ENCODE measurements around the gene TGM5. TPM values are rescaled to one million over a fixed set of nuclear protein-coding genes. Genes with fewer than 3 reads are reported as not detected.
"Not testable (repeated sequence)": the region's sequence is repeated elsewhere in the genome, so short reads cannot be mapped to it uniquely, and the experiment has no call there.

The TGM5 gene
- total and polyA plus RNA-seq, 12 donors, result 0.13 to 0.14 (median 0.14) TPM; not detected in 9

DNA sequence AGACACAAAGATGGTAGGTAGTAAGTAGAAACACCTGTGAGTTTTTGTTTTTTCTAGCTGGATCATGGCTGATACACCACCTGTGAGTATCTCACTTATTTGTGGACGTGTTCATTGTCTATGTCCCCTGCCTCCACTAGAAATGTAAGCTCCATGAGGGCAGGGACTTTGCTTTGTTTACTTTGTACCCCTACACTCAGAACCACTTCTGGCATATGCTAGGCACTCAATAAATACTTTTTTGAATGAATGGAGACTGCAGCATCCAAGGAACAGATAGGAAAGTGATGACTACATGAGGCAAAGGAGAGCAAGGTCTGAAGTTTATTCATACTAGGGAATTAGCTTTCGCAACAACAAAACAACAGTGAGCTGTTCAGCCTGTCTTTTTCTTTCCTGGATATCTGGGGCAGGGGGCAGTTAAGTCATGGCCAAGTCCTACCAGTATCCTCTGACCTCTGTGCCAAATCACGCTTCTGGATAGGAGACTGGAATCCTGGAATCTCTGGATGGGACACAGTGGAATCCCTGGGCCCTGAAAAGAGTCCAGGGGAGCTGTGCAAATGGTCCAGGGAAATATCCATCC lies 34.3 kb downstream of the TGM5 start:
- no peak for TF ChIP-seq POLR2A (IDR thresholded peaks at IDR 0.05)
- Histone ChIP-seq H3K4me1 (replicated peaks in 1 of 2) (no peaks in the 10 kb centered on the region), H3K9me3 (replicated peaks in 1 of 3) (no peaks in the 10 kb centered on the region), H3K36me3 (replicated peaks in 1 of 2) (no peaks in the 10 kb centered on the region), H3K4me3 (no peak overlapping the region), H3K27ac (no peak overlapping the region), H3K27me3 (no peaks in the 10 kb centered on the region)
- DNase-seq, result no peak
- 70 to 83% (median 74%) methylated on average over 3 of the region's 3 CpGs for WGBS, 4 donors
- intact Hi-C loops (cut with DNase I), result no loop called here

GRCh38 chr15:43230640-43231115 lies 36.0 kb downstream of the TGM5 start:
- H3K27ac ChIP-seq, result peak overlapping the region in 1 of 5 donors; percentile 65
- no peaks in the 10 kb centered on the region for H3K36me3 ChIP-seq (replicated peaks in 1 of 2)
- WGBS, 4 donors, result 51 to 75% (median 62%) methylated on average over 2 of the region's 2 CpGs
- no peaks in the 10 kb centered on the region for H3K4me1 ChIP-seq (replicated peaks in 1 of 2)
- no peak overlapping the region for H3K4me3 ChIP-seq
- intact Hi-C loops (cut with DNase I), result no loop called here
- no peaks in the 10 kb centered on the region for H3K9me3 ChIP-seq (replicated peaks in 1 of 3)
- TF ChIP-seq POLR2A (IDR thresholded peaks at IDR 0.05), result no peak
- TF ChIP-seq CTCF (IDR thresholded peaks at IDR 0.05), result no peak
- no peaks in the 10 kb centered on the region for H3K27me3 ChIP-seq
- DNase-seq, result peak in 2 of 7 donors; percentile 5 to 56

DNA sequence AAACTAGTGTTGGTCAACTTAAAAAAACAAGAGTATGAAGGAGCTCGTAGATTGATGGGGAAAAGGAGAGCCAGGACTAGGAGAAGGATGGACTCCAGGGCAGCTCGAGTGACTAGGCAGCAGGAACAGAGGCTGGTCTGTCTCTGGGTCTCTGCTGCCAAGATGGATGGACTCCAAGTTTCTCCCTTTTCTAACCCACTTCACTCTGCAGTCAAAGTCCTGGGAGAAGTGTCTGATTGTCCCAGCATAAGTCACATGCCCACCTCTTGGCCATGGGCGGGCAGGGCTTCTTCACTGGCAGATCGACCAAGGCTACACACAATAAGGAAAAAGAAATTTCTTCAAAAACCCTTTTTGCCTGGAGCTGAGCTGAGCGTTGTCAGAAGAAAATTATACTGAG lies 36.8 kb downstream of the TGM5 start:
- no peaks in the 10 kb centered on the region for H3K27me3 ChIP-seq
- 75 to 85% (median 84%) methylated on average over 5 of the region's 5 CpGs for WGBS, 4 donors
- DNase-seq, result no peak
- H3K4me3 ChIP-seq, result no peak overlapping the region
- TF ChIP-seq CTCF (IDR thresholded peaks at IDR 0.05) (no peak), POLR2A (IDR thresholded peaks at IDR 0.05) (no peak)
- H3K36me3 ChIP-seq (replicated peaks in 1 of 2), result no peaks in the 10 kb centered on the region
- peak overlapping the region in 1 of 5 donors; percentile 65 for H3K27ac ChIP-seq
- no peaks in the 10 kb centered on the region for H3K4me1 ChIP-seq (replicated peaks in 1 of 2)
- H3K9me3 ChIP-seq (replicated peaks in 1 of 3), result no peaks in the 10 kb centered on the region
- intact Hi-C loops (cut with DNase I), result loop anchor here in 1 of 2 donors (5.0 kb wide), 1 partner anchor 57 kb away; no protein-coding TSS in a partner anchor

- Histone ChIP-seq H3K27me3 (no peaks in the 10 kb centered on the region), H3K9me3 (replicated peaks in 1 of 3) (no peaks in the 10 kb centered on the region), H3K4me3 (no peak overlapping the region), H3K27ac (no peak overlapping the region), H3K4me1 (replicated peaks in 1 of 2) (no peaks in the 10 kb centered on the region), H3K36me3 (replicated peaks in 1 of 2) (no peaks in the 10 kb centered on the region)
- DNase-seq, result no peak
- intact Hi-C loops (cut with DNase I), result loop anchor here (2.0 to 5.0 kb wide), 2 partner anchors 60 to 61 kb away; no protein-coding TSS in a partner anchor
- TF ChIP-seq POLR2A (IDR thresholded peaks at IDR 0.05), result no peak
- TF ChIP-seq CTCF (IDR thresholded peaks at IDR 0.05), result no peak
- WGBS, 4 donors, result 90 to 93% (median 93%) methylated on average over 30 to 57 of the region's 57 CpGs
These were observed 40.1 kb downstream of the TGM5 start for GRCh38 chr15:43226436-43227305.

GRCh38 chr15:43225950-43226255 lies 40.8 kb downstream of the TGM5 start:
- not testable (repeated sequence) for H3K27me3 ChIP-seq; H3K27ac ChIP-seq; DNase-seq; H3K4me3 ChIP-seq; H3K36me3 ChIP-seq (replicated peaks in 1 of 2); H3K4me1 ChIP-seq (replicated peaks in 1 of 2); H3K9me3 ChIP-seq (replicated peaks in 1 of 3)
- WGBS, 4 donors, result 82 to 100% (median 84%) methylated on average over 9 to 12 of the region's 12 CpGs
- intact Hi-C loops (cut with DNase I), result loop anchor here (2.0 to 5.0 kb wide), 2 partner anchors 61 kb away; no protein-coding TSS in a partner anchor

All from adrenal gland (tissue), 12 donors.